SK-N-MC (cell line): ENCODE results near the gene FUOM.

ENCODE experiments used
- EZH2 ChIP-seq: fragments of 200-600 bp; sonication (generic); IDR thresholded peaks from one replicate; pipeline ENCODE4 v1.6.1; 2017; ENCODE audit warnings: antibody characterized with exemption
- POLR2AphosphoS5 ChIP-seq: IDR thresholded peaks from 2 replicates; pipeline ENCODE4 v1.6.1; 2012; ENCODE audit warnings: mild to moderate bottlenecking, low read depth, low read length, borderline replicate concordance

DNA sequence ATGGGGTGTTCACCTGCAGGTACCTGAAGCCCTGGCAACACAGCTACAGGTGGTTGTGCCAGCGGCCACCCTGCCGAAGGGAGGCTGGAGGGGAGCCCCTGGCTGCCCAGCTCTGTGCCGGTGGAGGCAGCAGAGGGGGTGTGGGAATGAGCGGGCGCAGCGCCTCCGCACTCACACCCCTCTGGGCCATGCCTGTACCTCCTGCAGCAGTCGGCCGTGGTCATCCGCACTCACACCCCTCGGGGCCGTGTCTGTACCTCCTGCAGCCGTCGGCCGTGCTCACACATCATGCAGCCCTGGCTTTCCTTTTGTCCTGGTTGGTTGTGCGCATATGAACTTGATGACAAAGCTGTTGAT is 47.4 kb downstream of the FUOM start:
- no peak for TF ChIP-seq POLR2AphosphoS5
- no peak for TF ChIP-seq EZH2
